PC-3 (cell line): Measurements from ENCODE around the gene TBC1D16.

Experiments used
- CTCF ChIP-seq: fragments of 300-600 bp; sonication (generic); conservative IDR thresholded peaks from 2 replicates; pipeline ENCODE4 v1.5.1; 2017; ENCODE audit warnings: antibody characterized with exemption, low read depth, mild to moderate bottlenecking, low read length
- EZH2 ChIP-seq: fragments of 300-600 bp; sonication (generic); IDR thresholded peaks from one replicate; pipeline ENCODE4 v1.6.1; 2017; ENCODE audit warnings: antibody characterized with exemption, mild to moderate bottlenecking, low read length; ENCODE audit not compliant: unreplicated experiment

DNA sequence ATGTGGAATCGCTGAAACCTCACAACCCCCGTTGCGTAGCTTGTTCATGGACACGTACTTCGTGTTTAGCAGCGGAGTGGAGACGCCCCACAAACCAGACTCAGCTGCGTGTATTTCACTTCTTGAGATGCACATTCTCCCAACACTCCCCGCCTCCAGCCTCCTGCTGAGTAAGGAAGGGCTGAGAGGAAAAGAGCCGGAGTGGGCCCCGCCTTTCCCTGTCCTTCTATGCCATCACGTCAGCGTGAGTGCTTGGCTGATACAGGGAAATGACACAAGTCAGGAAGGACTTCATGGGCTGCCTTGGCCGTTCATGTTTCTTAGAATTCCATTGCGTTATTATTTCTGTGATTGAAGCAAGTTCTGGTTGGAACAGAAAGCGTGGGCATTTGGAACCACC, 127.8 kb downstream of the TBC1D16 start:
- no peak for TF ChIP-seq CTCF
- no peak for TF ChIP-seq EZH2
